Tibial artery (tissue), 4 donors: ENCODE results near the gene STRA6.
A peak's percentile ranks its signal among the peaks of the same experiment; 100 is the strongest.

Experiments
- DNase-seq, 2 donors: peaks; one replicate each; pipeline ENCODE4 v3.0.0-alpha.2; 2019
- H3K27ac ChIP-seq, 2 donors: fragments of 200-600 bp; sonication (generic) in 1 of 2; 1 replicate in 1 of 2; 2 replicates in 1 of 2; pipeline ENCODE4 v1.5.1; 2018 to 2019; ENCODE audit warnings: mild to moderate bottlenecking in 1 of 2
- H3K27me3 ChIP-seq, 2 donors: fragments of 200-600 bp; sonication (generic) in 1 of 2; one replicate each; pipeline versions ENCODE4 v1.5.1 to v1.6.0; 2016 to 2019
- H3K36me3 ChIP-seq, 3 donors: fragments of 200-600 bp; sonication (generic) in 2 of 3; one replicate each; pipeline ENCODE4 v1.5.1; 2016 to 2019; ENCODE audit warnings: mild to moderate bottlenecking in 2 of 3
- H3K4me1 ChIP-seq, 4 donors: fragments of 200-600 bp; sonication (generic) in 2 of 4; 1 replicate in 3 of 4; 2 replicates in 1 of 4; pipeline ENCODE4 v1.5.1; 2016 to 2019
- H3K4me3 ChIP-seq, 2 donors: fragments of 200-600 bp; sonication (generic) in 1 of 2; 1 replicate in 1 of 2; 2 replicates in 1 of 2; pipeline ENCODE4 v1.5.1; 2018 to 2019; ENCODE audit warnings: mild to moderate bottlenecking in 2 of 2
- H3K9me3 ChIP-seq, 3 donors: fragments of 200-600 bp; sonication (generic) in 1 of 3; one replicate each; pipeline ENCODE4 v1.5.1; 2016 to 2019
- CTCF ChIP-seq, 2 experiments: fragments of 200-600 bp in 1 of 2; fragments of 450-650 bp in 1 of 2; IDR thresholded peaks; one replicate each; pipeline ENCODE4 v1.5.1; 2017 to 2019; ENCODE audit warnings: antibody characterized with exemption in 2 of 2, mild to moderate bottlenecking in 1 of 2, moderate library complexity in 1 of 2
- intact Hi-C: fragments of 100-400 bp; cut with DNase I; formaldehyde crosslinking; loops from one replicate; pipeline ENCODE4 v1.15.0; 2023; ENCODE audit warnings: low total_unique reads

Gene STRA6

GRCh38 chr15:74244822-74245341, 42.3 kb upstream of the STRA6 start:
- intact Hi-C loops = no loop called here
- no peak for DNase-seq
- no peaks in the 10 kb centered on the region for H3K9me3 ChIP-seq
- TF ChIP-seq CTCF (IDR thresholded peaks at IDR 0.05) = no peak
- peaks cover 0 to 13% of the 10 kb centered on the region in 2 donors for H3K27me3 ChIP-seq
- no peak overlapping the region for H3K4me3 ChIP-seq
- H3K36me3 ChIP-seq = no peaks in the 10 kb centered on the region
- H3K4me1 ChIP-seq = peaks cover 0 to 44% (median 30%) of the 10 kb centered on the region in 4 donors
- H3K27ac ChIP-seq = no peak overlapping the region

- H3K27me3 ChIP-seq = peaks cover 0 to 13% of the 10 kb centered on the region in 2 donors
- TF ChIP-seq CTCF (IDR thresholded peaks at IDR 0.05) = no peak
- H3K9me3 ChIP-seq = no peaks in the 10 kb centered on the region
- no peak overlapping the region for H3K4me3 ChIP-seq
- no peak for DNase-seq
- H3K36me3 ChIP-seq = no peaks in the 10 kb centered on the region
- peaks cover 0 to 51% (median 38%) of the 10 kb centered on the region in 4 donors for H3K4me1 ChIP-seq
- intact Hi-C loops = no loop called here
- no peak overlapping the region for H3K27ac ChIP-seq
Measured at GRCh38 chr15:74243431-74243830, 40.8 kb upstream of the STRA6 start.

- Histone ChIP-seq H3K4me3 (no peak overlapping the region), H3K9me3 (no peaks in the 10 kb centered on the region), H3K36me3 (no peaks in the 10 kb centered on the region), H3K27ac (no peak overlapping the region), H3K27me3 (peaks cover 0 to 13% of the 10 kb centered on the region in 2 donors), H3K4me1 (peaks cover 0 to 51% (median 38%) of the 10 kb centered on the region in 4 donors)
- TF ChIP-seq CTCF (IDR thresholded peaks at IDR 0.05) = no peak
- DNase-seq = no peak
- intact Hi-C loops = no loop called here
Measured at GRCh38 chr15:74242441-74243185, 40.0 kb upstream of the STRA6 start.

- TF ChIP-seq CTCF (IDR thresholded peaks at IDR 0.05) = no peak
- H3K4me1 ChIP-seq = peaks cover 0 to 51% (median 38%) of the 10 kb centered on the region in 4 donors
- no peak overlapping the region for H3K4me3 ChIP-seq
- no peaks in the 10 kb centered on the region for H3K9me3 ChIP-seq
- peaks cover 0 to 13% of the 10 kb centered on the region in 2 donors for H3K27me3 ChIP-seq
- H3K36me3 ChIP-seq = no peaks in the 10 kb centered on the region
- peak overlapping the region; percentile 8 to 11 for H3K27ac ChIP-seq
- intact Hi-C loops = no loop called here
- no peak for DNase-seq
Measured at GRCh38 chr15:74240897-74241614, 38.5 kb upstream of the STRA6 start.

- Histone ChIP-seq H3K4me3 (no peak overlapping the region), H3K4me1 (peaks cover 0 to 43% (median 31%) of the 10 kb centered on the region in 4 donors), H3K9me3 (no peaks in the 10 kb centered on the region), H3K36me3 (no peaks in the 10 kb centered on the region), H3K27ac (peak overlapping the region; percentile 8 to 11), H3K27me3 (peaks cover 0 to 6% of the 10 kb centered on the region in 2 donors)
- DNase-seq = peak; percentile 73 to 92
- intact Hi-C loops = no loop called here
- TF ChIP-seq CTCF (IDR thresholded peaks at IDR 0.05) = peak; percentile 47 to 48
Measured at GRCh38 chr15:74240002-74240568, 37.5 kb upstream of the STRA6 start.
